Activated naive CD4-positive, alpha-beta T cell treated with anti-CD3 and anti-CD28 coated beads, Interleukin-2, amount 50 U/mL, for 24 hours (primary cell): ENCODE measurements around the gene CUL1.

Experiments
- H3K27ac Mint-ChIP-seq: one replicate; pipeline ENCODE4 v1.8.0; 2021; ENCODE audit warnings: mild to moderate bottlenecking, mixed read lengths
- H3K27me3 Mint-ChIP-seq: one replicate; pipeline ENCODE4 v1.8.0; 2021; ENCODE audit warnings: mixed read lengths
- H3K36me3 Mint-ChIP-seq: one replicate; pipeline ENCODE4 v1.8.0; 2021; ENCODE audit warnings: mixed read lengths
- H3K4me1 Mint-ChIP-seq: one replicate; pipeline ENCODE4 v1.8.0; 2021; ENCODE audit warnings: mixed read lengths
- H3K4me3 Mint-ChIP-seq: one replicate; pipeline ENCODE4 v1.8.0; 2021; ENCODE audit warnings: mild to moderate bottlenecking, mixed read lengths
- H3K9me3 Mint-ChIP-seq: one replicate; pipeline ENCODE4 v1.8.0; 2021; ENCODE audit warnings: mixed read lengths

Gene CUL1

GRCh38 chr7:148819697-148820360 is 121.1 kb downstream of the CUL1 start:
- Mint-ChIP-seq H3K4me3 (no peak overlapping the region), H3K27me3 (no peaks in the 10 kb centered on the region), H3K36me3 (peaks cover 21% of the 10 kb centered on the region), H3K9me3 (no peaks in the 10 kb centered on the region), H3K4me1 (peaks cover 4% of the 10 kb centered on the region), H3K27ac (no peak overlapping the region)

GRCh38 chr7:148821422-148821821 is 122.7 kb downstream of the CUL1 start:
- Mint-ChIP-seq H3K9me3 (no peaks in the 10 kb centered on the region), H3K36me3 (peaks cover 27% of the 10 kb centered on the region), H3K27ac (no peak overlapping the region), H3K27me3 (no peaks in the 10 kb centered on the region), H3K4me3 (no peak overlapping the region), H3K4me1 (peaks cover 4% of the 10 kb centered on the region)

- H3K9me3 Mint-ChIP-seq: no peaks in the 10 kb centered on the region
- no peak overlapping the region for H3K4me3 Mint-ChIP-seq
- H3K27ac Mint-ChIP-seq: no peak overlapping the region
- peaks cover 24% of the 10 kb centered on the region for H3K36me3 Mint-ChIP-seq
- no peaks in the 10 kb centered on the region for H3K27me3 Mint-ChIP-seq
- H3K4me1 Mint-ChIP-seq: peaks cover 8% of the 10 kb centered on the region
Observed at GRCh38 chr7:148824864-148825263, 126.2 kb downstream of the CUL1 start.

- no peaks in the 10 kb centered on the region for H3K9me3 Mint-ChIP-seq
- H3K4me1 Mint-ChIP-seq: peaks cover 8% of the 10 kb centered on the region
- no peak overlapping the region for H3K4me3 Mint-ChIP-seq
- H3K27me3 Mint-ChIP-seq: no peaks in the 10 kb centered on the region
- H3K27ac Mint-ChIP-seq: no peak overlapping the region
- H3K36me3 Mint-ChIP-seq: peaks cover 25% of the 10 kb centered on the region
Observed at GRCh38 chr7:148825338-148825737, 126.6 kb downstream of the CUL1 start.

- Mint-ChIP-seq H3K9me3 (no peaks in the 10 kb centered on the region), H3K36me3 (peaks cover 37% of the 10 kb centered on the region), H3K4me1 (peaks cover 4% of the 10 kb centered on the region), H3K4me3 (no peak overlapping the region), H3K27me3 (no peaks in the 10 kb centered on the region), H3K27ac (no peak overlapping the region)
Observed at GRCh38 chr7:148828965-148829364, 130.3 kb downstream of the CUL1 start.

- Mint-ChIP-seq H3K27me3 (no peaks in the 10 kb centered on the region), H3K9me3 (no peaks in the 10 kb centered on the region), H3K4me1 (peaks cover 4% of the 10 kb centered on the region), H3K36me3 (peaks cover 36% of the 10 kb centered on the region), H3K27ac (no peak overlapping the region), H3K4me3 (no peak overlapping the region)
Observed at GRCh38 chr7:148830897-148831692, 132.4 kb downstream of the CUL1 start.

- Mint-ChIP-seq H3K36me3 (peaks cover 38% of the 10 kb centered on the region), H3K4me1 (peaks cover 9% of the 10 kb centered on the region), H3K9me3 (no peaks in the 10 kb centered on the region), H3K27me3 (no peaks in the 10 kb centered on the region), H3K27ac (peak overlapping the region; percentile 72), H3K4me3 (no peak overlapping the region)
Observed at GRCh38 chr7:148831782-148832181, 133.1 kb downstream of the CUL1 start.

GRCh38 chr7:148834605-148835004 is 135.9 kb downstream of the CUL1 start:
- Mint-ChIP-seq H3K4me3 (no peak overlapping the region), H3K9me3 (no peaks in the 10 kb centered on the region), H3K4me1 (peaks cover 27% of the 10 kb centered on the region), H3K27me3 (no peaks in the 10 kb centered on the region), H3K36me3 (peaks cover 46% of the 10 kb centered on the region), H3K27ac (no peak overlapping the region)

- H3K36me3 Mint-ChIP-seq: peaks cover 39% of the 10 kb centered on the region
- no peak overlapping the region for H3K27ac Mint-ChIP-seq
- H3K9me3 Mint-ChIP-seq: no peaks in the 10 kb centered on the region
- no peaks in the 10 kb centered on the region for H3K27me3 Mint-ChIP-seq
- H3K4me1 Mint-ChIP-seq: peaks cover 39% of the 10 kb centered on the region
- no peak overlapping the region for H3K4me3 Mint-ChIP-seq
Observed at GRCh38 chr7:148835854-148836253, 137.2 kb downstream of the CUL1 start.

GRCh38 chr7:148838905-148839304 is 140.2 kb downstream of the CUL1 start:
- H3K9me3 Mint-ChIP-seq: no peaks in the 10 kb centered on the region
- no peaks in the 10 kb centered on the region for H3K27me3 Mint-ChIP-seq
- peaks cover 32% of the 10 kb centered on the region for H3K36me3 Mint-ChIP-seq
- no peak overlapping the region for H3K4me3 Mint-ChIP-seq
- H3K27ac Mint-ChIP-seq: peak overlapping the region; percentile 18
- peaks cover 47% of the 10 kb centered on the region for H3K4me1 Mint-ChIP-seq

GRCh38 chr7:148847815-148848734 is 149.4 kb downstream of the CUL1 start:
- Mint-ChIP-seq H3K9me3 (no peaks in the 10 kb centered on the region), H3K27me3 (no peaks in the 10 kb centered on the region), H3K36me3 (peaks cover 5% of the 10 kb centered on the region), H3K27ac (no peak overlapping the region), H3K4me1 (peaks cover 58% of the 10 kb centered on the region), H3K4me3 (no peak overlapping the region)

- Mint-ChIP-seq H3K4me3 (no peak overlapping the region), H3K4me1 (peaks cover 58% of the 10 kb centered on the region), H3K27ac (no peak overlapping the region), H3K36me3 (peaks cover 4% of the 10 kb centered on the region), H3K9me3 (no peaks in the 10 kb centered on the region), H3K27me3 (no peaks in the 10 kb centered on the region)
Observed at GRCh38 chr7:148849393-148850098, 150.8 kb downstream of the CUL1 start.

- Mint-ChIP-seq H3K4me3 (no peak overlapping the region), H3K4me1 (peaks cover 56% of the 10 kb centered on the region), H3K27ac (no peak overlapping the region), H3K27me3 (no peaks in the 10 kb centered on the region), H3K9me3 (no peaks in the 10 kb centered on the region), H3K36me3 (no peaks in the 10 kb centered on the region)
Observed at GRCh38 chr7:148850564-148850963, 151.9 kb downstream of the CUL1 start.
